Kidney epithelial cell (primary cell): ENCODE data around the gene EPAS1. TPM values are rescaled to one million over a fixed set of nuclear protein-coding genes. Genes with fewer than 3 reads are reported as not detected.

Source experiments
- DNase-seq: peaks from one replicate; pipeline ENCODE4 v3.0.0-alpha.2; 2010; ENCODE audit warnings: low read depth
- H3K27me3 ChIP-seq: 2 replicates; pipeline ENCODE4 v1.6.0; 2011; ENCODE audit warnings: low read length; ENCODE audit not compliant: control insufficient read depth, insufficient read depth
- H3K36me3 ChIP-seq: 2 replicates; pipeline ENCODE4 v1.5.1; 2011; ENCODE audit warnings: low read length; ENCODE audit not compliant: control insufficient read depth, insufficient read depth
- H3K4me3 ChIP-seq: 2 replicates; pipeline ENCODE4 v1.5.1; 2011; ENCODE audit warnings: low read depth, mild to moderate bottlenecking, control low read depth, low read length
- CTCF ChIP-seq: IDR thresholded peaks from 2 replicates; pipeline ENCODE4 v1.5.1; 2011; ENCODE audit warnings: mild to moderate bottlenecking, moderate library complexity, low read length, control low read depth, inconsistent platforms; ENCODE audit not compliant: insufficient read depth, poor library complexity, severe bottlenecking
- total RNA-seq: library from RNA; depleted of rRNA; stranded (reverse); fragments of >200 nt; gene quantifications from 2 replicates; pipeline ENCODE4 v1.2.3, GENCODE V29; 2015

EPAS1 gene
- total RNA-seq, 1 donor from 2014 or later = 94.3 TPM

GRCh38 chr2:46283693-46284092, 13.5 kb upstream of the EPAS1 start:
- no peak overlapping the region for H3K4me3 ChIP-seq
- peaks cover under 1% of the 10 kb centered on the region for H3K27me3 ChIP-seq
- no peak for TF ChIP-seq CTCF
- H3K36me3 ChIP-seq = no peaks in the 10 kb centered on the region
- no peak for DNase-seq

- Histone ChIP-seq H3K36me3 (no peaks in the 10 kb centered on the region), H3K4me3 (no peak overlapping the region), H3K27me3 (peaks cover 2% of the 10 kb centered on the region)
- DNase-seq = no peak
- no peak for TF ChIP-seq CTCF
These were observed 12.9 kb upstream of the EPAS1 start for GRCh38 chr2:46284260-46284659.

GRCh38 chr2:46284796-46285195, 12.4 kb upstream of the EPAS1 start:
- DNase-seq = no peak
- H3K27me3 ChIP-seq = peaks cover 2% of the 10 kb centered on the region
- no peak overlapping the region for H3K4me3 ChIP-seq
- H3K36me3 ChIP-seq = no peaks in the 10 kb centered on the region
- TF ChIP-seq CTCF = no peak

- DNase-seq = no peak
- no peak overlapping the region for H3K4me3 ChIP-seq
- no peaks in the 10 kb centered on the region for H3K36me3 ChIP-seq
- H3K27me3 ChIP-seq = peaks cover 2% of the 10 kb centered on the region
- no peak for TF ChIP-seq CTCF
These were observed 10.5 kb upstream of the EPAS1 start for GRCh38 chr2:46286715-46287114.

- Histone ChIP-seq H3K4me3 (no peak overlapping the region), H3K36me3 (no peaks in the 10 kb centered on the region), H3K27me3 (peaks cover 2% of the 10 kb centered on the region)
- DNase-seq = no peak
- no peak for TF ChIP-seq CTCF
These were observed 7.1 kb upstream of the EPAS1 start for GRCh38 chr2:46290078-46290477.

- no peak overlapping the region for H3K4me3 ChIP-seq
- no peak for TF ChIP-seq CTCF
- H3K27me3 ChIP-seq = peaks cover 20% of the 10 kb centered on the region
- no peaks in the 10 kb centered on the region for H3K36me3 ChIP-seq
- no peak for DNase-seq
These were observed 3.7 kb upstream of the EPAS1 start for GRCh38 chr2:46293466-46293865.
